Cerebellar cortex (tissue), 1 donor: Measurements from ENCODE around the gene SRGAP1.
"Not testable (repeated sequence)": the region's sequence is repeated elsewhere in the genome, so short reads cannot be mapped to it uniquely, and the experiment has no call there.

Experiments
- DNase-seq: peaks from one replicate; pipeline ENCODE4 v3.0.0-alpha.2; 2015; ENCODE audit warnings: low spot score

Gene SRGAP1

DNA sequence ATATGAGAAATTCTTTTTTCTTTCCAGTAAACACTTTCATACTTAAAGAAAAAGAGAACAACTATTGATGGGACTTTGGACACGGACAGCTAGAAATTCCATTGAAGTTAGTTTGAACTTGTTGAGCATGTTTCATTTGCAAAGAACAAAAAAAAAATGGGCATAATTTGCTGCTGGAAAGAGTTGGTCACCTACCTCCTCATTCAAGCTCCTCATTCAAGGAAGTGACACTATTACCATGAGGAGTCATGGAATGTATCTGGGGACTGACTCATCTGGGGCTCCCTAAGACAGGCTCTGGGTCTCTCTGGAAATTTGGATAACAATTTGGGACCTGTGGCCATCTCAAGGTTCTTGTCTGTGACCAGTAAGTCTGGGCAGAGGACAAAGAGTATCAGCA lies 327.2 kb downstream of the SRGAP1 start:
- no peak for DNase-seq

DNA sequence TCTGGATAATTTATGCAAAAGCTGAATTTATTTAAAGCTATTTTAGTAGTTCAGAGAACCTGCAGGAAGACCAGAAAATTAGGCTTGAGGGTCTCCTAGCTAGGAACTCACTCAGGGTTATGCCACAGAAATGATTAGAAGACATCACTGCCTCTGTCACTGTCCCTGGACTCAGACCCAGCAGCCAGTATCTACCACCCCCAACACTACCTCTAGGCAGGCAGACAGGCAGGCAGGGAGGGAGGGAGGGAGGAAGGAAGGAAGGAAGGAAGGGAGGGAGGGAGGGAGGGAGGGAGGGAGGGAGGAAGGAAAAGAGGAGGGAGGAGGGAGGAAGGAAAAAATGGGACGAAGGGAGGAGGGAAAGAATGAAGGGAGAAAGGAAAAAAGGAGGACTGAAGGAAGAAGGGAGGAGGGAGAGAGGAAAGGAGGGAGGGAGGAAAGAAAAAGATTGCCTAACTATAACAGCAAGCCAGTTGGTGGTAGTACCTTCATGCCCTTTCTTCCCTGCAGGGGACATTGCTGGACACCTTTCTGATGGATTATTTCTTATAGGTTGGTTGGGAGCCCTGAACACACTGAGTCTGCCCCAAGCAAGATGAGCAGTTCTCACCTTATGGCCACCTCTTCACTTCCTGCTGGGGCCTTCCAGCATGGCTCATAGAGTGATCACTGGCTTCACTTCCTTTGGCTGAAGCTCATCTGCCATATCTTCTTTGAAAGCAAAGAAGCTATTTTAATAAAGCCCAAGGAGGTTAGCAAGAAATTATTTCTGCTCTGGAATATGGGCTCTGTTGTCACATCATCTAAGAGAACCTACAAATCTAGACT lies 327.9 kb downstream of the SRGAP1 start:
- no peak for DNase-seq

DNA sequence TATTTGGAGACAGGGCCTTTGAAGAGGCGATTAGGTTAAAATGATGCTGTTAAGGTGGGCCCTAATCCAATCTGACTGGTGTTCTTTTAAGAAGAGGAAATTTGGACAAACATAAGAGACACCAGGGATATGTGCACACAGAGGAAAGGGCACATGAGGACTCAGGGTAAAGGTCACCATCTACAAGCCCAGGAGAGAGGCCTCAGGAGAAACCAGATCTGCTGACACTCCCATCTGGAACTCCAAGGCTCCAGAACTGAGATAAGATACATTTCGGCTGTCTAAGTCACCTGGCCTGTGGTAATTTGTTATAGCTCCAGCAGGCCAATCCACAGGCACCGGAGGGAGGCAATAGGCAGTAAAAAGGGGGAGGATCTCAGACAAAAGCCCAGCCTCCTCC lies 329.0 kb downstream of the SRGAP1 start:
- DNase-seq, result no peak

DNA sequence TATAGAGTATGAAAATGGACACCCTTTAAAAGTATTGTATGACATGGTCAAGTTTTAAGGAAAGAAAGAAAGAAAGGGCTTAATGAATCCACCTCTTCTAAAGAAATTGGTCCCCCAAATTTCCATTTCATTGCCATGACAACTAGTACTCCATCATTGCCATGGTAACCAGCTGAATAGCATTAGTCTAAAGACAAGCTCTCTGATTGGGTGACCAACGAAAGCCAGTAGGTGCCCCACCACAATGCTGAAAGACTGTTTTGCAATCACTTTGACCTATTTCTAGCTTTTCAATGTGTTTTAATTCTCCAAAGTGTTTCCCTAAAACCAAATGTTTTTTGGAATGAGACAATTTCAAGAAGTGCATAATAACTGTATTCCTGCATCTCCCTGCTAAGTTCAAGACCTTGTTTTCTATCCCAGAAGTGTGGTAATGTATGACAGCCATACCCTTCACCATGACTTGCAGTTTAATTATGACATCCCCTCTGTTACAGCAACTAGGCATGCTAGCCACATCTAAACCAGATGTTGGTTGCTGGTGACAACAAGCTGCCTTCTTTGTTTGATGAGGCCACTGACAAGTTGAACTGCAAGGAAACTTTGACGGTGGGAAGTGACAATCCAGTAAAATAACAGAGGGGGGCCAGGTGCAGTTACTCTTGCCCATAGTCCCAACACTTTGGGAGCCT lies 330.9 kb downstream of the SRGAP1 start:
- DNase-seq, result no peak

DNA sequence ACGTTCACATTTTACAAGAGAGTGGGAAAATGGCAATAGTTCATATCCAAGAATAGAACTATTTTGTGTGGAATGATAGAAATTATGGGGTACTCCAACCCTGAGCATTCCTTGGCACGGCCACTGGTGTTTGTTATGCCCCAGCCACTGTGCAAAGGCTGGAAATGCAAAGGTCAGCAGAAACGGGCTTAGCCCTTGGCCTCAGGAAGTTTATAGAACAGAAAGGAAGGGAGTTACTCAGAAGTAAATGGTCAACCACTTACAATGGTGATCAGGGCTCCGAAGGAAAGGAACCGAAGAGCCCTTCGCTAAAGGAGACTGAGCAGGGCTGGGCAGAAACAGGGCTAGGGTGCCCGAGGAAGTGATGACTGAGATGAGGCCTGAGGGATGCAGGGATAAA lies 332.5 kb downstream of the SRGAP1 start:
- DNase-seq, result no peak

DNA sequence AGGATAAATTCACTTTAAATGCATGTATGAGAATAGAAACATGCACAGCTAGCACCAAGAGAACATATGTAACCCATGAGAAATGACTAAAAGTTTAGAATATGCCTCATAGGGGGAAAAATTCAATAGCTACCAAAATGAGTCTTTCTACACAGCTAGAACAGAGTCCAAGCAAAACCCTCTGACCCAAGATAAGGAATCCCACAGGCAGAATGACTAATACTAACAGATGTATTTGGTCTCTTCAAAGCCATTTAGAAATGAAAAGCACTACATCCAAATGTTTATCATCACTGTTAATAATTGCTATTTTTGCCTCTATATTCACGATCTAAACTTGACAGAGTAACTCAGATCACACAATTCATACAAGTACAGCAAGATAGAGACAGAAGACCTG lies 333.6 kb downstream of the SRGAP1 start:
- DNase-seq, result no peak

DNA sequence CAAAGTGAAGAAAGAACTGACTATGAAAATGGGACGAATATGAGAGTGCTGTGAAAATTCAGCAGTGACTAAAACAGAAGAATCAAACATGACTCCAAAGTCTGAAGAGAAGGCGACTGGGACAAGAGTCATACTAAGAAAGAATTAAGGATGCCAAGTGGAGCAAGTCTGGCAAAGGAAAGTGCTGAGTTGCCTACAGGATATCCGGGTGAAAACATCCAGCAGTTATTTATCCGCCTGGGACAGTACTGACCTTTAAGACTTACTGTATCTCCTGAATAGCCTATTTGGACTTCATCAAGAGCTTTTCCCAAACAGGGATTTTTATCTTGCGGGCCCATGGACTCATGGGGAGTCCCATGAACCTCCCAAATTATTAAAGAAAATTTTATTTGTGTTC lies 336.5 kb downstream of the SRGAP1 start:
- peak; percentile 2 for DNase-seq

DNA sequence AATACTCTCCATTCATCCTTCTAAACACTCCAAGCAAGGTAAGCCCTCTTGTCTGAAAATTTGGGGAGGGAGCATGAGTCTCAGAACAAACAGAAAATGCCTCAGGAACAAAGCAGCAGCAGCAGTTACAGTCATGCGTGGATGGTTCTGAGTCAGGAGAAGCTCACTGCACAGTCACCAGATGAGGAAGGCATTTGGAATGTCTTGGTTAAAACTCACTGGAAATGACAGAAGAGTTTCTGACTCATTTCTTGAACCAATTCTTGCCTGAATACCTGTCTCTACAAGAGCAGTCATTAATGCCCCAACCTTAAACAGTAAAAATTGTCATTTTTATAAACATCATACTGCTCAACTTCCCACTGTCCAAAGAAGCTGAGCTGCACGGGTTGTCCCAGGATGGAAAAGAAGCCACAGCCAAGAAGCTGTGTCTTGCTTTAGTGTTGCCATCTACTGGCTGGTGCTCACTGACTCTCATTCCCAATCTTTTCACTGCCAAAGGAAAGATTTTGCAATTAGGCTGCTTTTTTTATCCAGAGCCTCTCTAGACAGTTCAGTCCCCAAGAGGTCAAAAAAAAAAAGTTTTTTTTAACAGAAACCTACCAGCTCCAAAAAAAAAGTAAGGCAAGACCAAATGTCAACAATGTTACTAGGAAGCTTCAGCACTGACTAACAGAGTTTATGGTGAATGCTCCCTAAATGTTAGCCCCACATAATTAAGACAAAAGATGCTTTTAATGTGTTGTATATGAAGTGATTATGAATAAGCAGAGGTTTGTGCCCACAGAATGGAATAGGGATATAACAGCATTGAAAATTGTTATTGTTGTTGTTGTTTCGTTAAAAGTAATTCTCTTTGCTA lies 337.2 kb downstream of the SRGAP1 start:
- peak; percentile 67 for DNase-seq

DNA sequence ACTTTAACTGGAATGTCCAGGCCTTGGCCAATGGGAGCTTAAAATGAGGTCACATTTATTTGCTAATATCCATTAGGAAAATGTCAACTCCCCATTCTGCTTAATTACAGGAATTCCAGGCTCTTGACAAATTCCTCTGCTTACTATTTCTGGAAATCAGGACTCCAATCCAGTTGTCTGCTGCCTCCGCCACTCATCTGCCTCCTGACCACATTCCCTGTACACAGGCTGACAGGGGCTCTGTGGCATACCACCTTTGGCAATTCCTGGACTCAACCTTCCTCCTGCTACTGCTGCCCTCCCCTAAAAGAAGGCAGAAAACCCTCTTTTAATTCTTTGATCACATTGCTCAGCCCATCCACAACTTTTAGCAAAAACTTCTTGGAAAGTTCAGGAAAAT lies 339.7 kb downstream of the SRGAP1 start:
- DNase-seq, result no peak

DNA sequence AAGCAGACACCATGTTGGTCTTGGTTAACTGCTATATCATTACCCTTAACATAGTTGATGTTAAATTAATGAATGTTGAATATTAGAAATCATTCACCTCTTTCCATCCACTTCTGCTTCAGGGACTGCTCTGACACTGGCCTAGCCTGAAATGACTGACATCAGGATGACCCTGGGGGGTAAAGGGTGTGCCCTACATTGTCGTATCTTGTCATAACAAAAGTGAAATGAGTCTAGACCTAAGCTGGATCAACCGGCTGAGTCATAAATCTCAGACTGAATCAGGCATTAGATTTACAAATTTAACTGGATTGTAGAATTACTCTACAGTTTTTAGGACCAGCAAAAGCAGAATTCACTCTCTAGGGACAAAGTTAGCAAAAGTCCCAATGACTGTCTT lies 342.3 kb downstream of the SRGAP1 start:
- no peak for DNase-seq

DNA sequence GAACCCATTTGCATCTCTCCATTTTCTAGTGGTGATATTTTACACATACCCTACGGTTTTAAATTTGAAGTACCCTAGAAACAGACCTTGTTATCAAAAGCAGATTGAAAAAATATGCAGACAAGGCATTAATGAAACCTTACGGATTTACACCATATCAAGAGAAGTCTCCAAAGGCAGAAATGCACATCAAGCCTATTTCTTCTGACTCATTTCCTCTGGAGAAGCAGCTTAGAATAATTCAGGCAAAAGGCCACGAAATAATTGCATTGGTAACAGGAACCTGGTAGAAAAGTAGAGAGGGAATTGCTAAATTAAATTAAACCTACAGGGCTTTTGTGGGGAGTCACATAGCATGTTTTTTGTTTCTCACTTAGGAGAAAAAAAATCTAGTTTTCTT lies 342.9 kb downstream of the SRGAP1 start:
- no peak for DNase-seq

DNA sequence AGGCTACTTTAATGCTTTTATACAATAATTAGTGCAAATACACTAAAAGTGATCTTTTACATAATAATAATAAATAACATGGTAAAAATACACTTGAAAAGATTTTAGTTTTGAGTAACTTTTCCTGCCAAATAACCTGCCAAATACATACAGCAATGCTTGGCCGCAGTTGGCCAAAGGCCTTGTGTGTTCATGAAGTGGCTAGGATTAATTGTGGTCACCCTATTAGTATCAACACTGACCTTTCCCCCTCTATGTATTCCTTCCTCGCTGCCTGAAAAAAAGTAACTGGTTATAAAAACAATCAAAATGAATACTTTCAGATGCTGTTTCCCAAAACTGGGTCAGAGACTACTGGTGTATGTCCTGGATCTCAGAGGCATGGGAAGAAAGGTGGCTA lies 343.3 kb downstream of the SRGAP1 start:
- DNase-seq, result no peak

DNA sequence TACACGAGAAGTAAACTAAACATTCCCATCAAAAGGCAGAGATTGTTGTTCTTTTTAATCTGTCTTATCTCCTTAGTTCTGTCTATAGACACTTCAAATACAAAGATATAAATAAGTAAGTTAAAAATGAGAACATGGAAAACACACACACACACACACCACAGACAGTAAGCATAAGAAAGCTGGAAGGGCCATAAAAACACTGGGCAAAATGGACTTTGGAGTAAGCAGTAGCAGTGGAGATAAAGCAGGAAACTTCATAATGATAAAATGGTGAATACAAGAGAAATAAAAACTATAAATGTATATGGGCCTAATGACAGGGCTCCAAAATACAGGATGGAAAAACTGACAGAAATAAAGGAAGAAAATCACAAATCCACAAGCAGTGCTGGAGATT lies 345.0 kb downstream of the SRGAP1 start:
- DNase-seq, result no peak

DNA sequence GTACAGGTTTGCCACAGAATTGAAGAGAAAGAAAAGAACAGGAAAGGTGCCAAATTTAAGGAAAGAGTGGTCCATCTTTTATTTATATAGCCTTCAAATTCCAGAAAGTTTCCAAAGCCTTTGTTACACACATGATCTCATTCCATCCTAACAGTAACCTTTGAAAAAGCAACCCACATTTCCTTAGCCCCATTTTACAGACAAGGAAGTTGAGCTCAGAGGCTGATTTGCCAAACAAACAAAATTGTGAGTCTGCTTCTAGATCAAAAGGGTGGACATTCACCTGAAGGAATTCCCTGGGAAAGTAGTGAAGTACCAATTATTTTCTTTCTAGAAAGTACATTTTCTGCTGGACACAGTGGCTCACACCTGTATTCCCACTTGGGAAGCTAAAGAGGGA lies 345.6 kb downstream of the SRGAP1 start:
- no peak for DNase-seq

DNA sequence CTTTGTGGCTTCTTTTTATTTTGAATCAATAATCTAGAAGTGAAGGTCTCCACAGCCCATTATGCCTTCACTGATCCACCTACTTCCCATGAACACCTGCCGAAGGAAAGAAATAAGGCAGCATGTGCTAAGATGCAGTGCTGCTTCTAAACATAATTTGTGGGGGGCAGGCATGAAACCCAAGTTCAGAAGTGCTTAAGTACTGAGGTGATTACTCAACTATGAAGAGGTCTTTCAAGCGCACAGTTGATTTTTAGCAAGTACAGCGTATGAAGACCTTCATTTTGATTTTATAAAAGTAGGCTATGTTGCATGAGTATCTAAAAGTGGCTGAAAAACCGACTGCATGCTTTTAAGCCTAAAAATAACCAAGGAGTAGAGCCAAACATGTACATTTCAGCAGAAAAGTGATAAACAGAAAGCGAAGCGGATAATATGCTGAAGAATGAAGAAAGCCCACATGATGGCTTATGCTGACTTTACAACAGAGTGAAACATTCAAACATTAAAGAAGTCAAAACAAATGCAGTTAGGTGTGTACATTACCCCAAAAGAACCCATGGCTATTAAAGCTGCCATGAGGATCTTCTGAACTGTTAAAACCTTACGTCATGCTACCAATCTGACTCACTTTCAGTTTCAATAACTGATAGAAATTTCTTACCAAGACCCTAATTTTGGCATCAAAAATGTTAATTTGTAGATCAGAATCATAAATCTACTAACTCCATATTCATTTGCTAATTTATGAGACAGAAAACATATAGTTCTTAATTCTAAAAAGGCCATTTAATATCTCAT lies 348.3 kb downstream of the SRGAP1 start:
- no peak for DNase-seq

DNA sequence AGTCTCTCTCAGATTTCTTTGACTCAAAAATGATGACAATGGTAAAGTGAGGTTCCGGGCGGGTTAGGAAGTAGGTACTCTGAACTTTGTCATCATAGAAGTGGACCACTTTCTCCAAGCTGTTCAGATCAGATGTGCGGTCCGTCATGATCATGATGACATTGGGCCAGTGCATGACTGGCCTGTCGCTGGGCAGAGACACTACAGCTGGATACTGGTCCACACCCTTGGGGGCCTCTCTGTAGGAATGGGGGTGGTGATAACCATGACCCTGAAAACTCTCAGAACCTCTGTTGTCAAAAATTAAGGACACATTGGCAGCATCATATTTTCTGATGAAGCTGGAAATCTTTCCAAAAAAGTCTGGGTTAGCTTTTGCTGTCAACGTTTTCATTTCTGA lies 349.4 kb downstream of the SRGAP1 start:
- no peak for DNase-seq

DNA sequence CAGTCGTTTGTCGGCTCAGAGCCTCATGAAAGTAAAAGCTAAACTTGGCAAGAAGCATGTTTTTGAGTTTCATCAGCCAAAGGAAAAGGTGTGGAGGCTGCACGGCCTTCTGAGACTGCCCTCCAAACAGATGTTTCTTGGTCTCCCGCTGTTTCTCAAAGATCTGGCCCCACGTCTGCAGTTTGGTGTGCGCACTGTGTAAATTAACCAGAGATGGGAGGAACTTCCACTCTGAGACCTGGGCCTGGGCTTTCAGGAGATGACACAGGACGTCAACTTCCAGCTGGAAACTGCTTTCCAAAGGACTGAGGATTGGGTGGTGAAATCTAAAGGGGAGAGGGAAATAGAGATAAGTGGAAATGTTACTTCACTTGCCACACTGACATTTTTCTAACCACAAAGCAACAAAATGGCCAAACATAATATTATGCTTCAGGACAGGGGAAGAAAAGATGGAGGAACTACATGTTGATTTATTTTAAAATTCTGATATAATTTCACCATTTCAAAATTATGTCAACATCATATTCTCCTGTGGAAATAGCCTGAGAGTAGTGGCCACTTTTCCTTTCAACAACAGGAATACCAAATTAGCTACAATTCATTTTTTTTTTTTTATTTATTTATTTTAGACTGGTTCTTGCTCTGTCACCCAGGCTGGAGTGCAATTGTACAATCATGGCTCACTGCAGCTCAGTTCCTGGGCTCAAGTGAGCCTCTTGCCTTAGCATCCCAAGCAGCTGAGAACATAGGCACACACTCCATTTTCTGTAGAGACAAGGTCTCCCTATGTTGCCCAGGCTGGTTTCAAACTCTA lies 350.0 kb downstream of the SRGAP1 start:
- DNase-seq, result no peak

DNA sequence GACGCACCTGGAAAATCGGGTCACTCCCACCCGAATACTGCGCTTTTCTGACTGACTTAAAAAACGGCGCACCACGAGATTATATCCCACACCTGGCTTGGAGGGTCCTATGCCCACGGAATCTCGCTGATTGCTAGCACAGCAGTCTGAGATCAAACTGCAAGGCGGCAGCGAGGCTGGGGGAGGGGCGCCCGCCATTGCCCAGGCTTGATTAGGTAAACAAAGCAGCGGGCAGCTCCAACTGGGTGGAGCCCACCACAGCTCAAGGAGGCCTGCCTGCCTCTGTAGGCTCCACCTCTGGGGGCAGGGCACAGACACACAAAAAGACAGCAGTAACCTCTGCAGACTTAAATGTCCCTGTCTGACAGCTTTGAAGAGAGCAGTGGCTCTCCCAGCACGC lies 351.3 kb downstream of the SRGAP1 start:
- not testable (repeated sequence) for DNase-seq

DNA sequence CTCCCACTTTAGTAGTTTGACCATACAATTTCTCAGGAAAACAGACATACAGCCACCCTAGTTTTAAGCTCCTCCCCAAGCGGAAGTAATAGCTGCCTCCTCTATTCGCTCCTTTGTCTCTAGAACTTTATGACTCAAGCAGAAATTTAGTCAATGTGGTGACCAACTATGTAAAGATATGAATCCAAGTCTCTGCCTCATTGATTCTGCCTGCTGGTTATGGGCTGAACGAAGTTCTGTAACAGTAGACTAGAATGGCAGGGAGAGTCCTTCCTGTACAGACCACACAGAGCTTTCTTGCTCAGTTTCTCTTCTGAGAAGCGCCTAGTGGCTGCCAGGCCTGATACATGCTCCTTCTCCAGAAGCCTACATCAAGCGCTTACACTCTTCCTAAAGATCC lies 358.5 kb downstream of the SRGAP1 start:
- no peak for DNase-seq

DNA sequence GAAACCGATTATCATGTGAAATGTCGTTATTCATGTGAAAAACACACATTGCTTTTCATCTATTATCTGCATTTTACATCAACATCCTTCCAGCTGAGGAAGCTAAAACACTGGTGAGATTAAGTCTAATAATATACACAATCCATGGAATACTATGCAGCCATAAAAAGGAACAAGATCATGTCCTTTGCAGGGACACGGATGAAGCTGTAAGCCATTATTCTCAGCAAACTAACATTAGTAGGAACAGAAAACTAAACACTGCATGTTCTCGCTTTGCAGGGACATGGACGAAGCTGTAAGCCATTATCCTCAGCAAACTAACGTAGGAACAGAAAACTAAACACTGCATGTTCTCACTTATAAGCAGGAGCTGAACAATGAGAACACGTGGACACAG lies 359.3 kb downstream of the SRGAP1 start:
- no peak for DNase-seq

DNA sequence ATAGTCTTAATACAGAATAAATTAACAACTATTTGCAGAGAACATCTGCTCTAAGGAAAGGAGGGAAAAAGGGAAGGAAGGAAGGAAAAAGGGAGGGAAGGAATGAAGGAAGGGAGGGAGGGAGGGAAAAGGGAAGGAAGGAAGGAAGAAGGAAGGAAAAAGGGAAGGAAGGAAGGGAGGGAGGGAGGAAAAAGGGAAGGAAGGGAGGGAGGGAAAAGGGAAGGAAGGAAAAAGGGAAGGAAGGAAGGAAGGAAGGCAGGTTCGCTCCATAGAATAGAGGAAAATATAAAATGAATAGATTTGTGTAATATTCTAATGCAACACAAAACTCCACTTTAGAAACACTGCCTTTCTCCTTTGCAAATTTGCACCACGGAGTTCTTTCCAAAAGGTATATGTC lies 361.0 kb downstream of the SRGAP1 start:
- no peak for DNase-seq
